Muscle layer of duodenum (tissue), 2 donors: Measurements from ENCODE around the gene CARM1.
"Not testable (repeated sequence)": the region's sequence is repeated elsewhere in the genome, so short reads cannot be mapped to it uniquely, and the experiment has no call there.

Source experiments
- H3K27ac ChIP-seq: one replicate; pipeline ENCODE4 v1.7.0; 2013; ENCODE audit warnings: mild to moderate bottlenecking, low read length
- H3K27me3 ChIP-seq: one replicate; pipeline ENCODE4 v1.7.0; 2013; ENCODE audit warnings: low read depth, mild to moderate bottlenecking, control low read depth, low read length
- H3K36me3 ChIP-seq, 2 donors: one replicate each; pipeline ENCODE4 v1.7.0; 2013; ENCODE audit warnings: low read length in 2 of 2, control low read depth in 1 of 2, mild to moderate bottlenecking in 1 of 2; ENCODE audit not compliant: insufficient read depth in 2 of 2, control insufficient read depth in 1 of 2
- H3K4me1 ChIP-seq, 2 donors: one replicate each; pipeline ENCODE4 v1.7.0; 2013; ENCODE audit warnings: low read length in 2 of 2, mild to moderate bottlenecking in 2 of 2, control low read depth in 1 of 2, moderate library complexity in 1 of 2; ENCODE audit not compliant: insufficient read depth in 2 of 2, control insufficient read depth in 1 of 2
- H3K4me3 ChIP-seq, 2 donors: one replicate each; pipeline ENCODE4 v1.7.0; 2013; ENCODE audit warnings: low read length in 2 of 2, low read depth in 1 of 2, mild to moderate bottlenecking in 1 of 2
- H3K9me3 ChIP-seq, 2 donors: one replicate each; pipeline ENCODE4 v1.7.0; 2013; ENCODE audit warnings: low read length in 2 of 2, control low read depth in 1 of 2, mild to moderate bottlenecking in 1 of 2; ENCODE audit not compliant: control insufficient read depth in 1 of 2
- donor health status: healthy.

The CARM1 gene

GRCh38 chr19:10850631-10851030 is 20.7 kb upstream of the CARM1 start:
- no peaks in the 10 kb centered on the region for H3K36me3 ChIP-seq
- peaks cover 0 to 6% of the 10 kb centered on the region in 2 donors for H3K9me3 ChIP-seq
- H3K4me1 ChIP-seq: no peaks in the 10 kb centered on the region
- H3K27ac ChIP-seq: no peak overlapping the region
- H3K27me3 ChIP-seq: no peaks in the 10 kb centered on the region
- H3K4me3 ChIP-seq: no peak overlapping the region

GRCh38 chr19:10852098-10852800 is 19.1 kb upstream of the CARM1 start:
- Histone ChIP-seq H3K27ac (no peak overlapping the region), H3K4me3 (no peak overlapping the region), H3K9me3 (no peaks in the 10 kb centered on the region), H3K36me3 (no peaks in the 10 kb centered on the region), H3K4me1 (no peaks in the 10 kb centered on the region), H3K27me3 (no peaks in the 10 kb centered on the region)

GRCh38 chr19:10852941-10853340 is 18.4 kb upstream of the CARM1 start:
- no peak overlapping the region for H3K27ac ChIP-seq
- no peaks in the 10 kb centered on the region for H3K27me3 ChIP-seq
- H3K36me3 ChIP-seq: no peaks in the 10 kb centered on the region
- no peak overlapping the region for H3K4me3 ChIP-seq
- no peaks in the 10 kb centered on the region for H3K9me3 ChIP-seq
- no peaks in the 10 kb centered on the region for H3K4me1 ChIP-seq

GRCh38 chr19:10854350-10855089 is 16.8 kb upstream of the CARM1 start:
- H3K27me3 ChIP-seq: no peaks in the 10 kb centered on the region
- no peaks in the 10 kb centered on the region for H3K4me1 ChIP-seq
- H3K27ac ChIP-seq: no peak overlapping the region
- no peak overlapping the region for H3K4me3 ChIP-seq
- H3K9me3 ChIP-seq: no peaks in the 10 kb centered on the region
- H3K36me3 ChIP-seq: no peaks in the 10 kb centered on the region

GRCh38 chr19:10855879-10856522 is 15.4 kb upstream of the CARM1 start:
- Histone ChIP-seq H3K27me3 (no peaks in the 10 kb centered on the region), H3K36me3 (no peaks in the 10 kb centered on the region)

GRCh38 chr19:10856899-10857298 is 14.5 kb upstream of the CARM1 start:
- H3K27ac ChIP-seq, H3K27me3 ChIP-seq, H3K9me3 ChIP-seq, H3K4me1 ChIP-seq, H3K36me3 ChIP-seq, H3K4me3 ChIP-seq: not testable (repeated sequence)

More at GRCh38 chr19:10855879-10856522, 15.4 kb upstream of the CARM1 start:
- Histone ChIP-seq H3K4me3 (no peak overlapping the region), H3K9me3 (no peaks in the 10 kb centered on the region), H3K27ac (no peak overlapping the region), H3K4me1 (no peaks in the 10 kb centered on the region)

GRCh38 chr19:10858204-10858828 is 13.0 kb upstream of the CARM1 start:
- Histone ChIP-seq H3K4me1 (no peaks in the 10 kb centered on the region), H3K36me3 (no peaks in the 10 kb centered on the region), H3K27me3 (no peaks in the 10 kb centered on the region), H3K4me3 (no peak overlapping the region), H3K27ac (no peak overlapping the region), H3K9me3 (no peaks in the 10 kb centered on the region)

GRCh38 chr19:10861103-10861651 is 10.2 kb upstream of the CARM1 start:
- H3K36me3 ChIP-seq: no peaks in the 10 kb centered on the region
- no peak overlapping the region for H3K27ac ChIP-seq
- H3K9me3 ChIP-seq: no peaks in the 10 kb centered on the region

GRCh38 chr19:10862561-10863106 is 8.7 kb upstream of the CARM1 start:
- H3K4me1 ChIP-seq: peaks cover 0 to 4% of the 10 kb centered on the region in 2 donors
- H3K27ac ChIP-seq: no peak overlapping the region
- H3K4me3 ChIP-seq: no peak overlapping the region
- no peaks in the 10 kb centered on the region for H3K9me3 ChIP-seq
- no peaks in the 10 kb centered on the region for H3K27me3 ChIP-seq
- H3K36me3 ChIP-seq: no peaks in the 10 kb centered on the region

More at GRCh38 chr19:10861103-10861651, 10.2 kb upstream of the CARM1 start:
- no peaks in the 10 kb centered on the region for H3K27me3 ChIP-seq
- H3K4me1 ChIP-seq: peaks cover 0 to 4% of the 10 kb centered on the region in 2 donors
- H3K4me3 ChIP-seq: no peak overlapping the region

GRCh38 chr19:10863107-10863717 is 8.1 kb upstream of the CARM1 start:
- Histone ChIP-seq H3K27ac (no peak overlapping the region), H3K36me3 (no peaks in the 10 kb centered on the region), H3K27me3 (no peaks in the 10 kb centered on the region), H3K4me1 (peaks cover 0 to 4% of the 10 kb centered on the region in 2 donors), H3K4me3 (no peak overlapping the region), H3K9me3 (no peaks in the 10 kb centered on the region)
